Activated naive CD4-positive, alpha-beta T cell treated with anti-CD3 and anti-CD28 coated beads, Interleukin-2, amount 50 U/mL, for 72 hours (primary cell): ENCODE data around the gene FBXL20. TPM values are rescaled to one million over a fixed set of nuclear protein-coding genes. Genes with fewer than 3 reads are reported as not detected.
"Not testable (repeated sequence)": the region's sequence is repeated elsewhere in the genome, so short reads cannot be mapped to it uniquely, and the experiment has no call there.

Experiments used
- ATAC-seq, 2 donors: fragments of 150-1000 bp; cut with Tn5 transposase; 2 replicates each; pipeline ENCODE4 v1.10.0; 2021; ENCODE audit warnings: mild to moderate bottlenecking in 2 of 2, moderate library complexity in 2 of 2
- DNase-seq, 2 donors: peaks; one replicate each; pipeline ENCODE4 v3.0.0; 2021 to 2022; ENCODE audit warnings: low spot score in 2 of 2
- H3K27ac Mint-ChIP-seq, 2 donors: one replicate each; pipeline ENCODE4 v1.8.0; 2022; ENCODE audit warnings: mild to moderate bottlenecking in 2 of 2, mixed read lengths in 2 of 2
- H3K36me3 Mint-ChIP-seq, 2 donors: one replicate each; pipeline ENCODE4 v1.8.0; 2022; ENCODE audit warnings: mixed read lengths in 2 of 2
- H3K9me3 Mint-ChIP-seq, 2 donors: one replicate each; pipeline ENCODE4 v1.8.0; 2022; ENCODE audit warnings: mixed read lengths in 2 of 2
- total RNA-seq, 2 donors: library from RNA; stranded (reverse); gene quantifications; one replicate each; pipeline ENCODE4 v1.2.3, GENCODE V29; 2022

FBXL20 gene
- total RNA-seq, 2 donors from 2014 or later: 19.5 to 21.5 TPM

DNA sequence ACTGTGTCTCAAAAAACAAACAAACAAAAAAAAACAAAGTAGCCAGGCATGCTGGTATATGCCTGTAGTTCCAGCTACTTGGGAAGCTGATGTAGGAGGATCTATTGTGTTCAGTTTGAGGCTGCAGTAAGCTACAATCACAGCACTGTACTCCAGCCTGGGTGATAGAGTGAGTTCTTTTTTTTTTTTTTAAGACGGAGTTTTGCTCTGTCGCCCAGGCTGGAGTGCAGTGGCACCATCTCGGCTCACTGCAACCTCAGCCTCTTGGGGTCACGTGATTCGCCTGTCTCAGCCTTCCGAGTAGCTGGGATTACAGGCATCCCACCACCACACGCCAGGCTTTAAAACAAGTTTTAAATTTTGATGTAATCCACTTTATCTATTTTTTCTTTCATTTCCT, 95.4 kb downstream of the FBXL20 start:
- no peak for DNase-seq
- Mint-ChIP-seq H3K36me3 (no peaks in the 10 kb centered on the region), H3K27ac (no peak overlapping the region), H3K9me3 (no peaks in the 10 kb centered on the region)
- no peak for ATAC-seq

DNA sequence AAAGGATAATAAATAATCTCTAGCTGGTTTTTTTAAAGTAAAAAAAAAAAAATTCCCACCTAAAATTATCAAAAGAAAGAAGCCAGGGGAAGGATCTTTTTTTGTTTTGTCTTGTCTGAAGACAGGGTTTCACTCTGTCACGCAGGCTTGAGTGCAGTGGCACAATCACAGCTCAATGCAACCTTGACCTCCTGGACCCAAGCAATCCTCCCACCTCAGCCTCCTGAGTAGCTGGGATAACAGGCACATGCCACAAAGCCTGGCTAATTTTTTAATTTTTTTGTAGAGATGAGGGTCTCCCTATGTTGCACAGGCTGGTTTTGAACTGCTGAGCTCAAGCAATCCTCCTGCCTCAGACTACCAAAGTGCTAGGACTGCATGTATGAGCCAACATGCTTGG, 97.2 kb downstream of the FBXL20 start:
- H3K36me3 Mint-ChIP-seq: no peaks in the 10 kb centered on the region
- no peak overlapping the region for H3K27ac Mint-ChIP-seq
- no peaks in the 10 kb centered on the region for H3K9me3 Mint-ChIP-seq

DNA sequence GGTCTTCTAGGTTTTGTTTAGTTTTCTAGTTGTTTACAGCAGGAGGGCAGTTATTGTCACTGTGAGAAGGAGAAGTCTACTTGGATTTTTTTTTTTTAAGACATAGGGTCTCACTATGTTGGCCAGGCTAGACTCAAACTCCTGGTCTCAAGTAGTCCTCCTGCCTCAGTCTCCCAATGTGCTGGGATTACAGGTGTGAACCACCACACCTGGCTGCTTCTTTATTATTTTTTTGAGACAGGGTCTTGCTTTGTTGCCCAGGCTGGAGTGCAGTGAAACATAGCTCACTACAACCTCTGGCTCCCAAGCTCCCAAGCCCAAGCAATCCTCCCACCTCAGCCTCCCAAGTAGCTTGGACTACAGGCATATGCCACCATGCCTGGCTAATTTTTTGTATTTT, 107.4 kb downstream of the FBXL20 start:
- Mint-ChIP-seq H3K9me3 (no peaks in the 10 kb centered on the region), H3K36me3 (no peaks in the 10 kb centered on the region), H3K27ac (no peak overlapping the region)
- no peak for DNase-seq
- no peak for ATAC-seq

More for the DNA sequence above, 97.2 kb downstream of the FBXL20 start:
- DNase-seq: no peak
- ATAC-seq: no peak

DNA sequence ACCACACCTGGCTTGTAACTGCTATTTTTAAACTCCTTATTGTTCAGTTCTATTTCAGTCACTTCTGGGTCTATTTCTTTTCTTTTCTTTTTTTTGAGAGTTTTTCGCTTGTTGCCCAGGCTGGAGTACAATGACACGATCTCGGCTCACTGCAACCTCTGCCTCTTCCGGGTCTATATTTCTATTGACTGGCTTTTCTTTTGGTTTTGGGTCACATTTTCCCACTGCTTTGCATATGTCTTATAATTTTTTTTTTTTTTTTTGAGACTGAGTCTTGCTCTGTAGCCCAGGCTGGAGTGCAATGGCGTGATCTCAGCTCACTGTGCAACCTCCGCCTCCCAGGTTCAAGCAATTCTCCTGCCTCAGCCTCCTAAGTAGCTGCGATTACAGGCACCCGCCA, 108.9 kb downstream of the FBXL20 start:
- DNase-seq, H3K27ac Mint-ChIP-seq, H3K36me3 Mint-ChIP-seq, ATAC-seq, H3K9me3 Mint-ChIP-seq: not testable (repeated sequence)

DNA sequence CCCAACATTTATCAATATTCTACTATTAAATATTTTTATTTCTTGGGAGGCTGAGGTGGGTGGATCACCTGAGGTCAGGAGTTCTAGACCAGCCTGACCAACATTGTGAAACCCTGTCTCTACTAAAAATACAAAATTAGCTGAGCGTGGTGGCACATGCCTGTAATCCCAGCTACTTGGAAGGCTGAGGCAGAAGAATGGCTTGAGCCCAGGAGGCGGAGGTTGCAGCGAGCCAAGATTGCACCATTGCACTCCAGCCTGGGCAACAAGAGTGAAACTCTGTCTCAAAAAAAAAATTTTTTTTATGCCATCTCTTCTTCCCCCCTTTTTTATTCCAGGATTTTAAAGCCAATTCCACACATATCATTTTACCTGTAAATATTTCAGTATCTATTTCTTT, 114.9 kb downstream of the FBXL20 start:
- ATAC-seq, DNase-seq, H3K27ac Mint-ChIP-seq, H3K9me3 Mint-ChIP-seq, H3K36me3 Mint-ChIP-seq: not testable (repeated sequence)

DNA sequence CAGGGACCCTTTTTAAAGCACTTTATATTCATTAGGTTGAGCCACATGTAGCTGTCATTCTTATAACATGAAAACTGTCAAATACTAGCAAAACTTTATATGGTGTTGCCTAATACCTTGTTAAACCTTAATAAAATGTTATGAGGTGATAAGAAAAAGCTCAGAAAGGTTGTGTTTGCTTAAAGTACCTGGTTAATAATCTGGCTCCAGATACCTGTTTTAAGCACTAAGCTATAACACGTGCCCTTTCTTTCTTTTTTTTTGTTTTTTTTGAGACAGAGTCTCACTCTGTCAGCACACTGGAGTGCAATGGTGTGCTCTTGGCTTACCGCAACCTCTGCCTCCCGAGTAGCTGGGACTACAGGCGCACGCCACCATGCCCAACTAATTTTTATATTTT, 116.7 kb downstream of the FBXL20 start:
- Mint-ChIP-seq H3K27ac (no peak overlapping the region), H3K9me3 (no peaks in the 10 kb centered on the region), H3K36me3 (no peaks in the 10 kb centered on the region)
- DNase-seq (no peak), ATAC-seq (no peak)

DNA sequence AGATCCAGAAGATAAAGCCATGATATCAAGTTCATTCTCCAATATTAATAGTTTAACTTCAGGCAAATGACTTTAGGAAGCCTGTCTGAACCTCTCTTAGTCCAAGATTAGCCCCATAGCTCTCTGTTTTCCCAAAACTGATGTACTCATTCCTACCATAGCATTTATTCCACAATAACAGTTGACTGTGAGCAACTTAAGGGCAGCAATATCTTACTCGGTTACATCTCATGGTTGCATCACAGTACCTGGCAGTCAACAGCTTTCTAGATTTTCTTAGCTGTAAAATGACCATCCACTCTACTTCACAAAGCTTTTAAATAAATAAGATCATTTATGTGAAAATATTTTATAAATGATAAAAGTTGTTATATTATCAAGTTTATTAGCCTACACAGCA, 117.5 kb downstream of the FBXL20 start:
- Mint-ChIP-seq H3K36me3 (no peaks in the 10 kb centered on the region), H3K9me3 (no peaks in the 10 kb centered on the region), H3K27ac (no peak overlapping the region)
- ATAC-seq: no peak
- DNase-seq: no peak

DNA sequence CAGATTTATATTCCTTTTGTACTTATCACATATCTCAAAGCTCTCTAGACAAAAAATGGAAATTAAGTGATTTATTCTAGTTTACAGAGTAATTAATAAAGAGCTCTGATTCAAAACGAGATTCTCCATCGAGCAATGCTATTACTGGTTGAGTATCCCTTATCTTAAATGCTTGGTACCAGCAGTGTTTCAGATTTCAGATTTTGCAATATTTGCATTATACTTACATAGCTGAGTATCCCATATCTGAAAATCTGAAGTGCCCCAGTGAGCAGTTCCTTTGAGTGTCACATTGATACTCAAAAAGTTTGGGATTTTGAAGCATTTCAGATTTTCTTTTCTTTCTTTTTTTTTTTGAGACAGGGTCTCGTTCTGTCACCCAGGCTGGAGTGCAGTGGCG, 118.3 kb downstream of the FBXL20 start:
- no peak overlapping the region for H3K27ac Mint-ChIP-seq
- H3K9me3 Mint-ChIP-seq: no peaks in the 10 kb centered on the region
- no peak for ATAC-seq
- no peaks in the 10 kb centered on the region for H3K36me3 Mint-ChIP-seq
- no peak for DNase-seq

DNA sequence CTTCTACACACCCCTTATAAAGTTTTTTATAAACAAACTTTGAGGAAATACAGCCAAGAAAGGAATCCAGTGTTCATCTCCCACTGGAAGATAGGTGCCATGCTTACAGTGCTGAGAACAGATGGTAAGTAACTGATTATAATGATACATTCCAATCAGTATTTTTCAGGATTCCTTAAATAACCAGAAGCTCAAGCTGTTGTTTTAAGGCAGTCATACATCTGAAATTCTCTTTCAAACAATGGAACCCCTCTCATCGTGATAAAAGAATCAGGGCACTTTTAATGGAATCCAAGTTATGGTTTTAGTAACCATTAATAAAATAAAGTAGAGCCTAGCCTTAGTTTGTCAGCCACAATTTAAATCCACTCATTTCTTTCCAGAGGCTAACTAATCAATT, 119.6 kb downstream of the FBXL20 start:
- Mint-ChIP-seq H3K9me3 (no peaks in the 10 kb centered on the region), H3K36me3 (no peaks in the 10 kb centered on the region), H3K27ac (no peak overlapping the region)
- ATAC-seq (no peak), DNase-seq (no peak)

DNA sequence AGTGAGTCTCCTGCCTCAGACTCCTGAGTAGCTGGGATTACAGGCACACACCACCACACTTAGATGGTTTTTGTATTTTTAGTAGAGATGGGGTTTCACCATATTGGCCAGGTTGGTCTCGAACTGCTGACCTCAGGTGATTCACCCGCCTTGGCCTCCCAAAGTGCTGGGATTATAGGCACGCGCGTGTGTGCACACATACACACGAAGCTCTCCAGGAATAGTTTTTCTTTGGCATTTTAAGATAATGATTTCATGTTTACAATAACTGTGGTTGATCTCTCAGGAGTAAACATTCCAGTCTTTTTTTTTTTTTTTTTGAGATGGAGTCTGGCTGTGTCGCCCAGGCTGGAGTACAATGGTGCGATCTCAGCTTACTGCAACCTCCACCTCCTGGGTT, 123.2 kb downstream of the FBXL20 start:
- not testable (repeated sequence) for H3K36me3 Mint-ChIP-seq, DNase-seq, H3K9me3 Mint-ChIP-seq, ATAC-seq
- peak overlapping the region in 1 of 2 donors; percentile 55 for H3K27ac Mint-ChIP-seq

DNA sequence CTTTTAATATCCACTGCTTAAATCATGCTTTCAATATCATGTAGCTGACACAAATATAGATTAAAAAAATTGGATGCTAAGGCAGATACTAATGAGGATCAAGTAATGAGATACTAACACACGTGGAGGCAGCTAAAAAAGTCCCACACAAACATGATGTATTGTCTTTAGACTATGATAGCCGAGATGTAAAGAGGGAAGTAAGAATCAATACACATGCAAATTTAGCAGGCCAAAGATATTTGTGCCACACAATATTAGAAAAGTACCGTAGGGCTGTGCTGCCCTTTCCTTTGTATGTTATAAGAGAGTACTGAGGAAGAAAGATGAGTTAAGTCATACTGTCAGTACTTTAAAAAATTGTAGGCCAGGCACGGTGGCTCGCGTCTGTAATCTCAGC, 124.3 kb downstream of the FBXL20 start:
- Mint-ChIP-seq H3K9me3 (no peaks in the 10 kb centered on the region), H3K36me3 (no peaks in the 10 kb centered on the region), H3K27ac (no peak overlapping the region)
- DNase-seq (no peak), ATAC-seq (no peak)

DNA sequence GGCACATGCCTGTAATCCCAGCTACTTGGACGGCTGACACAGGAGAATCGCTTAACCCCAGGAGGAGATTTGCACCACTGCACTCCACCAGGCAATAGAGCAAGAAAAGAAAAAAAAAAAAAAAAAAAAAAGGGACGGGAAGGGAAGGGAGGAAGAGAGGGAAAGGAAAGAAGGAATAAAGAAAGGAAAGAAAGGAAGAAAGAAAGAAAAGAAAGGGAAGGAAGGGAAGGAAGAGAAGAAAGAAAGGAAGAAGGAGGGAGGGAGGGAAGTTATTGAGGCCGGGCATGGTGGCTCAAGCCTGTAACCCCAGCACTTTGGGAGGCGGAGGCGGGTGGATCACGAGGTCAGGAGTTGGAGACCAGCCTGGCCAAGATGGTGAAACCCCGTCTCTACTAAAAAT, 125.3 kb downstream of the FBXL20 start:
- no peaks in the 10 kb centered on the region for H3K36me3 Mint-ChIP-seq
- no peak for ATAC-seq
- no peak overlapping the region for H3K27ac Mint-ChIP-seq
- no peaks in the 10 kb centered on the region for H3K9me3 Mint-ChIP-seq
- no peak for DNase-seq

DNA sequence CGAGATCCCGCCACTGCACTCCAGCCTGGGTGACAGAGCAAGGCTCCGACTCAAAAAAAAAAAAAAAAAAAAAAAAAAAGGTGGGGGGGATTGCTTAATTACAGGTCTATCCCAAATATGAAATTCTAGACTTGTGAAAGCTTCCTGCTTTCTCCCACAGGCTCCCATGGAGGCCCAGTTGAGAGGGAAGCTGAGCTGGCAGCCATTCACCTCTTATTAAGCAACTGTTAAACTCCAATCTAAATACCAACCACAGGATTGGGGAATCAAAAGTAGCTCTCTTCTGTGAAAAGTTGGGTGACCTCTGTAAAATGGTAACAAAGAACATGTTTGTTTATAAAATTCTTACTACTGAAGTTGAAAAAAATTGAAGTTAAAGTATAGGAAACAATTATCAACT, 129.9 kb downstream of the FBXL20 start:
- DNase-seq (no peak), ATAC-seq (no peak)
- Mint-ChIP-seq H3K9me3 (no peaks in the 10 kb centered on the region), H3K27ac (no peak overlapping the region), H3K36me3 (no peaks in the 10 kb centered on the region)

DNA sequence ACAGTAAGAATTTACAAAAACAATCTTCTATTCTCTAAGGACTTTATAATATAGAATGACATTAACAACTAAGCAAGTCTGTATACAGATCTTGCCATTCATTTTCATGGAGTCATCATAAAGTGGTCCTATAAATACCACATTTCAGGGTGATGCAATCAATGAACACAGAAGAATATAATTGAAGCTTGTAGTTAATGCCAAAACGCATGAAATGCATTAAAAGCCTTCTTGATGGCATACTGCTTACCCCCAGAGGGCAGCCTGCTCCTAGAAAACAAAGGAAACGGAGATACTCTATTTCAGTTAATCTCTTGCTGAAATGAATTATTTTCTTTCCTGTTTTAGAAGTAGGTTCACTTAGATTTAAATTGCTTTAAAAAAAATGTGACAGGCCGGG, 130.5 kb downstream of the FBXL20 start:
- ATAC-seq (no peak), DNase-seq (no peak)
- no peaks in the 10 kb centered on the region for H3K9me3 Mint-ChIP-seq
- no peak overlapping the region for H3K27ac Mint-ChIP-seq
- H3K36me3 Mint-ChIP-seq: no peaks in the 10 kb centered on the region

DNA sequence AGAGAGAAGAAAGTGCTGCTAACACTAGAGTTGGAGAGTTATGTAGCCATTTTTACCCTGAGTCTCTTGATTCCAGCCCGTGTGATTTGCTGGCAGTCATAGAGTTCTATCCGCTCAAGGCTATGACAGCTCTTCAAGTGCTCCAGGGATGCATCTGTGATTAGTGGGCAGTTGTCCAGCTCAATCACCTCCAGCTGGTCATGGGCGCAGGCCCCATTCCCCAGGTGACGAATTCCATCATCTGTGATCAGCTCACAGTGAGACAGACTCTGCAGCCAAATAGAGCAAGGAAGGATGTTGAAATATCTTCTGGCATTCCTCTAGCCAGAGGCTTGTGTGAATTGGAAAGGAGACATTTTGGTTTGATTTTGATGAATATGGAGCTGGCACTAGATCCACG, 137.3 kb downstream of the FBXL20 start:
- Mint-ChIP-seq H3K36me3 (no peaks in the 10 kb centered on the region), H3K27ac (no peak overlapping the region), H3K9me3 (no peaks in the 10 kb centered on the region)
- ATAC-seq (no peak), DNase-seq (no peak)

DNA sequence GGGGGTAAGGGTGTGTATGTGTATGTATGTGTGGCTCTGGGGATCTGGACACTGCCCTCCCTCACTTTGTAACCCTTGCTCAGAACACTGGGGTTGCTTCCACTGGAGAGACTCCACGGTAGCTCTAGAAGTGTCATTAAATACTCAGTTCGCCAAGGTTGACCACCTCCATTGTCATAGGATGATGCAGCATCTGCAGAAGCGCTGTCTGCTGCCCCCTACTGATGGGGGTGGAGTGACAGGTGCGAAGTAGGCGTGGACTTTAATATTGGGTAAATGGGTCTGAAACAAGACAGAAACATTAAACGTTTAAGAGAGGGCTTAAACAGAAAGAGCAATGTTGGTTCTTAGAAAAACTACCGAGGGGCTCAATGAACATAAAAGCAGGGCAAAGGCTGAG, 140.1 kb downstream of the FBXL20 start:
- ATAC-seq (no peak), DNase-seq (peak in 1 of 2 donors; percentile 36)
- Mint-ChIP-seq H3K36me3 (no peaks in the 10 kb centered on the region), H3K27ac (no peak overlapping the region), H3K9me3 (no peaks in the 10 kb centered on the region)

DNA sequence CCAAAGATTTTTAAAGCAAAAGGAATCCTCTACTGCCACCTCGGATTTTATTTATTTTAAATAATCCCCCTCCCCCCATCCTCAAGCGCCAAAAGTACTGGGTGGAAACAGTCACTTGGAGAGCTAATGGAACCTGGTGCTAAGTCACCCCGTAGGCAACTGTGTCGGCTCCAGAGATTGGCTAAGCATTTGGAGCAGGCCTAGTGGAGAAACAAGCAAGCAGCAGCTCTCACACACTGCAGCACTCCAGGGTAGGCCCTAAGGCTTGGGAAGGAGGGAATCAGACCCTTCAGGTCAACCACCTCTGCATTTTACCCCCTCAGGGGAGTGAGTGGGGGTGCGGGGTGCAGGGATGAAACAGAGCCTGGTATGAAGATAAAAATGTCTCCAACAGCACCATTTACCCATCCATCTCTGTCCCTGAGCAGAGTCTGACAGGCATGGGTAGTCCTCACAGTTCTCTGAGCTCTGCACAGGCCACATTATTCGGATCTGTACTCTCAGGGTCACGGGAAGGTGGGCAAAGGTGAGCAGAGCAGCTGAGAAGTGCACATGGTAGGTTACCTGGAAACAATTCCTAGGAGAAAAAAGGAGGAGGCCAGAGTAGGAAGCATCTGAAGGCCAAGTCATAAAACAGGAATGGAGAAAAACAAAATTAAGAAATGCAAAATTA, 148.5 kb downstream of the FBXL20 start:
- ATAC-seq (no peak), DNase-seq (no peak)
- no peaks in the 10 kb centered on the region for H3K9me3 Mint-ChIP-seq
- H3K36me3 Mint-ChIP-seq: no peaks in the 10 kb centered on the region
- peak overlapping the region in 1 of 2 donors; percentile 75 for H3K27ac Mint-ChIP-seq

DNA sequence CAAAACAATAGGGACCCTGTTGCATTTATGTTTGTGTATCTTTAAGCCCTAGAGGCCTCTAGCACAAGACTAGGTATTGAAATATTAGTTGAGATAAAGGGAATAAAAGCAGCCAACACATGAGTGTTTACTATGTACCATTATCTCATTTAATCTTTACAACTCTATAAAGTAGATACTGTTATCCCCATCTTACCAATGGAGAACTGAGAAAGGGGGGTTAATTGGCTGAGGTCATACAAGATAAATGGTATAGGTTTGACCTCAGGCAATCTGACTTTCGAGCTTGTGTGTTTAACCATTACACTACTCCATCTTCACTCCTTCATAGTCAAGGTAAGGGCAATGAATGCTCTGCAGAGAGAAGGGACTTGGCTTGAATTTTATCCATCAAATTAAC, 149.4 kb downstream of the FBXL20 start:
- Mint-ChIP-seq H3K36me3 (no peaks in the 10 kb centered on the region), H3K9me3 (no peaks in the 10 kb centered on the region), H3K27ac (no peak overlapping the region)
- ATAC-seq (no peak), DNase-seq (no peak)

DNA sequence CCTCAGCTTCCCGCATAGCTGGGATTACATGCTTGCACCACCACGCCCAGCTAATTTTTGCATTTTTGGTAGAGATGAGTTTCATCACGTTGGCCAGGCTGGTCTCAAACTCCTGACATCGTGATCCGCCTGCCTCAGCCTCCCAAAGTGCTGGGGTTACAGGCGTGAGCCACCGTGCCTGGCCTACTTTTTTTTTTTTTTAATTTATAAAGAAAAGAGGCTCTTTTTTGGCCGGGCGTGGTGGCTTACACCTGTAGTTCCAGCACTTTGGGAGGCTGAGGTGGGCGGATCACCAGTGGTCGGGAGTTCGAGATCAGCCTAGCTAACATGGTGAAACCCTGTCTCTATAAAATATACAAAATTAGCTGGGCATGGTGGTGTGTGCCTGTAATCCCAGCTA, 151.3 kb downstream of the FBXL20 start:
- not testable (repeated sequence) for H3K27ac Mint-ChIP-seq, H3K9me3 Mint-ChIP-seq, DNase-seq, H3K36me3 Mint-ChIP-seq, ATAC-seq
